Activated CD8-positive, alpha-beta T cell treated with anti-CD3 and anti-CD28 coated beads, Interleukin-2, amount 10 ng/mL, durations not matched to agents 7 days and 5 days (primary cell): Measurements from ENCODE around the gene LAG3. TPM values are rescaled to one million over a fixed set of nuclear protein-coding genes. Genes with fewer than 3 reads are reported as not detected.

Source experiments
- ATAC-seq: fragments of 150-1000 bp; cut with Tn5 transposase; one replicate; pipeline ENCODE4 v1.10.0; 2021; ENCODE audit warnings: moderate library complexity
- CTCF ChIA-PET: fragments of 350-600 bp; sonication (Branson Sonifier 250); formaldehyde crosslinking; loops from one replicate; lab custom pipeline; 2021; ENCODE audit warnings: antibody characterized with exemption; lab: Charles Lee
- POLR2A ChIA-PET: fragments of 350-600 bp; sonication (Branson Sonifier 250); formaldehyde crosslinking; loops from one replicate; lab custom pipeline; 2021; ENCODE audit warnings: antibody characterized with exemption; lab: Charles Lee
- DNase-seq: peaks from one replicate; pipeline ENCODE4 v3.0.0-alpha.2; 2020
- H3K27ac Mint-ChIP-seq: one replicate; pipeline ENCODE4 v1.8.0; 2021; ENCODE audit warnings: mild to moderate bottlenecking, mixed read lengths
- H3K27me3 Mint-ChIP-seq: one replicate; pipeline ENCODE4 v1.8.0; 2021; ENCODE audit warnings: low read depth, mixed read lengths
- H3K36me3 Mint-ChIP-seq: one replicate; pipeline ENCODE4 v1.8.0; 2021; ENCODE audit warnings: low read depth, mixed read lengths
- H3K4me1 Mint-ChIP-seq: one replicate; pipeline ENCODE4 v1.8.0; 2021; ENCODE audit warnings: low read depth, mixed read lengths
- H3K4me3 Mint-ChIP-seq: one replicate; pipeline ENCODE4 v1.8.0; 2021; ENCODE audit warnings: mild to moderate bottlenecking, mixed read lengths
- H3K9me3 Mint-ChIP-seq: one replicate; pipeline ENCODE4 v1.8.0; 2022; ENCODE audit warnings: mixed read lengths; ENCODE audit not compliant: insufficient read depth
- total RNA-seq, 2 experiments: library from RNA; stranded (reverse); gene quantifications; one replicate each; pipeline ENCODE4 v1.2.3, GENCODE V29; 2021

Gene LAG3
- total RNA-seq, 2 experiments from 2014 or later = 43.0 to 45.2 TPM

DNA sequence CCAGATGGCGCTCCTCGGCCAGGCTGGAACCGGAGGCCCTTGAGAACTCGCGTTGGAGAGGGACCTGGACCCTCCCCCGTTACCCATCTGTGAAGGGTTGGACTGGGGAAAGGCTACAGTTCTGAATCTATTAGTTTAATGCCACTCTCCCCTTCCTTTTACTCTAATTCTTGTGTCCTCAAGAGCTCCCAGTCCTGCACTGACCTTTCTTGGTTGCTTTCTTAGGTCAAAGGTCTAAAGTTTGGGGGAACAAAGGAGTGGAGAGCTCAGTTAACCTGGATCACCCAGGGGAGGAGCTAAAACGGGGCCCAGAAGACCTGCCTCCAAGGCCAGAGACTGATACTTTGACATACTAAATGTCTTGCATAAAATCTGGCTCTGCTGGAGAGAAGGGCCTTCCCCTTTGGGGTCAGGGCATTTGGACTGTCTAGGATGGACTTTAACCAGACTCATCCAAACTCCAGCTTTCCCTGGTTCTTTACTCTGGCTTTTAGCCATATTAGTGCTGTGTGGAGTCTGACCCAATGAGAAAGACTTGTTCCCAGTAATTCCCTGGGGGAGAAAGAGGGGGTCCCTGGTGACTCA, 18.5 kb upstream of the LAG3 start:
- Mint-ChIP-seq H3K27me3 (peaks cover 4% of the 10 kb centered on the region), H3K4me3 (peak overlapping the region; percentile 91), H3K9me3 (no peaks in the 10 kb centered on the region), H3K4me1 (peaks cover 35% of the 10 kb centered on the region), H3K27ac (peak overlapping the region; percentile 99), H3K36me3 (peaks cover 23% of the 10 kb centered on the region)
- POLR2A ChIA-PET = interaction anchor here (0.9 to 3.7 kb wide), 15 partner anchors 13 to 190 kb away, joined by 3 to 66 read pairs (median 9); partner anchors contain the start of genes C12orf57, CDCA3, COPS7A and GPR162
- CTCF ChIA-PET = interaction anchor here (0.7 to 13.5 kb wide), 38 partner anchors 9 to 264 kb away, joined by 3 to 378 read pairs (median 6); partner anchors contain the start of genes CD4, CDCA3, COPS7A and GPR162
- DNase-seq (no peak), ATAC-seq (no peak)

DNA sequence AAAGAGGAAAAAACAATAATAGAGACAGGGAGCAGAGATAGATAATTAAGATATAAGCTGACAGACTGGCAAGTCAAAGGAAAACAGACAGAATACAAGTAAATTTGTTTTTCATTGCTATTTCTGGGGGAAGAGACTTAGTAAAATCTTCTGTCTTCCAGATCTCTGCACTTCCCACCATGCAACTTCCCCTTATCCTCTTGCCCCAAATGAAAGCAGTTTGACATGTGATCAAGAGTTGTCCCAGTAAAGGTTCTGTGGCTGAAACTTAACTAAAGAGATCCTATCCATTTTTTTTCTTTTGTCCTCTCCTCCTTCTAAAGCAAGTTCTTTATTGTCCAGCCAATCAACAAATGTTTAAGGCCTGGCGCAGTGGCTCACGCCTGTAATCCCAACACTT, 17.9 kb upstream of the LAG3 start:
- peaks cover 23% of the 10 kb centered on the region for H3K36me3 Mint-ChIP-seq
- ChIA-PET POLR2A (interaction anchor here (1.0 to 3.7 kb wide), 8 partner anchors 12 to 146 kb away, joined by 3 to 66 read pairs (median 9); partner anchors contain the start of genes CDCA3, GPR162, LAG3 and PTMS), CTCF (interaction anchor here (0.7 to 13.5 kb wide), 34 partner anchors 9 to 184 kb away, joined by 3 to 378 read pairs (median 6); partner anchors contain the start of genes CD4, CDCA3, COPS7A and GPR162)
- no peak overlapping the region for H3K27ac Mint-ChIP-seq
- no peak for ATAC-seq
- no peak for DNase-seq
- H3K9me3 Mint-ChIP-seq = no peaks in the 10 kb centered on the region
- peaks cover 4% of the 10 kb centered on the region for H3K27me3 Mint-ChIP-seq
- H3K4me3 Mint-ChIP-seq = no peak overlapping the region
- H3K4me1 Mint-ChIP-seq = peaks cover 38% of the 10 kb centered on the region

DNA sequence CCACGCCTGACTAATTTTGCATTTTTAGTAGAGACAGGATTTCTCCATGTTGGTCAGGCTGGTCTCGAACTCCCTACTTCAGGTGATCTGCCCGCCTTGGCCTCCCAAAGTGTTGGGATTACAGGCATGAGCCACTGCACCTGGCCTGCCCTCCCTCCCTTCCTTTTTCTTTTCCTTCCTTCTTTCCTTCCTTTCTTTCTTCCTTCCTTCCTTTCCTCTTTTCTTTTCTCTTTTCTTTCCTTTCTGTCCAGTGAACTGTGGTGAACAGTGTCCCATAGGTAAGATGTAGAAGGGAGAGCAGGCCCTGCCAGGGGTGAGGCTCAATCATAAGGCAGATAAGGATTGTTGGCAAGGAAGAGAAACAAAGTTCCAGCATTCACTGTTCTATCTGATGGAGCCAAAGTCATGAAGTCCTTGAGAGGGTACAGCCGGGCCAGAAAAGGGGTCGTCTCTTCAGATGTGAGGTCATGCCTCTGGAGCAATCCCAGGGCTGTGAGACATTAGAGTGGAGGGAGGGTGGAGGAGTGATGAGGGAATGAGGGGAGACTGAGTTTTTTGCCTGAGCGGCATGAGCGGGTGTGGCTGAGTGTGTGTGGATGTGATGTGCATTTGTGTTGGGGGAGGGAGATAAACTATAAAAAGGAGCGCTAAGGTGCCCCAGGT, 15.2 kb upstream of the LAG3 start:
- H3K9me3 Mint-ChIP-seq = no peaks in the 10 kb centered on the region
- no peak for ATAC-seq
- no peak overlapping the region for H3K27ac Mint-ChIP-seq
- H3K4me1 Mint-ChIP-seq = peaks cover 23% of the 10 kb centered on the region
- POLR2A ChIA-PET = interaction anchor here (0.6 kb wide), 1 partner anchor 8 kb away, joined by 3 read pairs; no protein-coding TSS in a partner anchor
- no peak overlapping the region for H3K4me3 Mint-ChIP-seq
- peaks cover 14% of the 10 kb centered on the region for H3K27me3 Mint-ChIP-seq
- DNase-seq = no peak
- no peaks in the 10 kb centered on the region for H3K36me3 Mint-ChIP-seq
- CTCF ChIA-PET = interaction anchor here (3.6 to 13.5 kb wide), 2 partner anchors 18 to 69 kb away, joined by 15 to 378 read pairs; partner anchors contain the start of genes LAG3 and PTMS

DNA sequence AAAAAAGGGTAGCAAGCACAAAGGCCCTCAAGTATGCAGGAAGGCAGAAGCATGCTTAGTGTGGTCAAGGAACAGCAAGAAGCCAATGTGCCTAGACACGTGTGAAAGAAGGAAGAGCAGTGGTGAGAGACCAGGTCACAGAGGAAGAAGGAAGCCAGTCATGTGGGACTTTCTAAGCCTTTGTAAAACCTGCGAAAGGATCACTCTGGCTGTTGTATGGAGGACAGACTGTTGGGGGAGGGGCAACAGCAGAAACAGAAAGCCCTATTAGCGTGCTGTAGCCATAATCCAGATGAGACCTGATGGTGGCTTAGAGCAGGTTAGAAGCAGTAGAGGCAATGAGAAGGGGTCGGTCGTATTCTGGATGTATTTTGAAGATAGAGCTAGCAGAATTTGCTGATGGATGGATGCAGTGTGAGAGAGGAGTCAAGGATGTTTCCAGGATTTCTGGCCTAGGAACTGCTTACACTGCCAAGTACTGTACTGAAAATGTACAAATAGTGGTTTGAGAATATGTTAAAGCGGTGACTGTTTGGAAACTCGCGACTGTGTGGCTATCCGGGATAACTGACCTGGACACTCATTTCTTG, 13.7 kb upstream of the LAG3 start:
- POLR2A ChIA-PET = interaction anchor here (0.9 to 1.0 kb wide), 2 partner anchors 49 to 220 kb away, joined by 3 read pairs; no protein-coding TSS in a partner anchor
- ATAC-seq = no peak
- H3K9me3 Mint-ChIP-seq = no peaks in the 10 kb centered on the region
- no peak overlapping the region for H3K4me3 Mint-ChIP-seq
- H3K4me1 Mint-ChIP-seq = peaks cover 19% of the 10 kb centered on the region
- no peak for DNase-seq
- CTCF ChIA-PET = interaction anchor here (0.9 to 13.5 kb wide), 3 partner anchors 16 to 67 kb away, joined by 3 to 378 read pairs (median 15); partner anchors contain the start of genes LAG3 and PTMS
- H3K27me3 Mint-ChIP-seq = peaks cover 22% of the 10 kb centered on the region
- H3K27ac Mint-ChIP-seq = no peak overlapping the region
- no peaks in the 10 kb centered on the region for H3K36me3 Mint-ChIP-seq

DNA sequence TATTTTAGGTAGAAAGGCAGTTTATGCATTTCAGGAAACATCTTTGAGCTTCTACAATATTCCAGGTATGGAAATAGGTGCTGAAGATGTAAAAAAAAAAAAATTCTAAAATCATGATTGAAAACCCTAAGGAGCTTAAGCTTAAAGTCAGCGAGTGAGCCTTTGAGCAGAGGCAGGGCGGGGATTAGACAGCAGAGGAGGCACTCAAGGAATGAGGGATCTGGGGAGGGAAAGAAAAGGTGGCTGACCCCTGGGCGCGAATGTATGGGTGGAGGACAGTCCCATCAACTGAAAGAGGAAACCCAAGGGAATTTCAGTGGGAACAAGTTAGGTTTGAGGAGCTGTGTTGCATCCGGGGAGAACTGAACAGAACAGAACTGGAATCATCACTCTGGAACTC, 12.6 kb upstream of the LAG3 start:
- H3K27ac Mint-ChIP-seq = no peak overlapping the region

DNA sequence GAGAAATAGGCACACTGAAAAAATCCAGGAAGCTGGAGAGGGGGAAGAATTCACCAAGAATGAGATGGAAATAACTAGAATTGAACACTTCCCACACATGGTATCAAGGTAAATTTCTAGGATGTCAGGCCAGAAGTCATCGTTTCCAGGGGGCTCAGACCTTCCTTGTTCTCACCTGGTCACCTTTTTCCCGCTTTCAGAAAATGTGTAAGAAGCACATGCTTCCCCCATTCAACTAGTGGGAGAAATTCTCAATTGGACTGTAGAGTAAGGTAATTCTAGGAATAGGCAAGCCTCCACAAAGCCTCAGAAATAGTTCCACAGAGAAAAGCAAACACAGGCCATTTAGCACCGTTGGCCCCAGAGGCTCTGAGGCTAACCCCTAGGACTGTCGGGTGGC, 8.9 kb upstream of the LAG3 start:
- H3K4me1 Mint-ChIP-seq = peaks cover 44% of the 10 kb centered on the region
- ATAC-seq (no peak), DNase-seq (no peak)
- no peaks in the 10 kb centered on the region for H3K9me3 Mint-ChIP-seq
- ChIA-PET POLR2A (interaction anchor here (1.0 to 1.4 kb wide), 3 partner anchors 11 to 39 kb away, joined by 3 read pairs; partner anchors contain the start of genes COPS7A and MLF2), CTCF (interaction anchor here (2.5 to 13.5 kb wide), 2 partner anchors 10 to 12 kb away, joined by 21 to 378 read pairs; partner anchors contain the start of genes LAG3, MLF2 and PTMS)
- H3K27ac Mint-ChIP-seq = no peak overlapping the region
- H3K4me3 Mint-ChIP-seq = no peak overlapping the region
- H3K27me3 Mint-ChIP-seq = peaks cover 41% of the 10 kb centered on the region
- no peaks in the 10 kb centered on the region for H3K36me3 Mint-ChIP-seq

More for the DNA sequence above, 12.6 kb upstream of the LAG3 start:
- Mint-ChIP-seq H3K4me3 (no peak overlapping the region), H3K27me3 (peaks cover 30% of the 10 kb centered on the region), H3K4me1 (peaks cover 23% of the 10 kb centered on the region), H3K36me3 (no peaks in the 10 kb centered on the region), H3K9me3 (no peaks in the 10 kb centered on the region)
- DNase-seq (no peak), ATAC-seq (no peak)
- CTCF ChIA-PET = interaction anchor here (0.6 to 13.5 kb wide), 4 partner anchors 15 to 203 kb away, joined by 3 to 378 read pairs (median 10); partner anchors contain the start of genes LAG3 and PTMS
- POLR2A ChIA-PET = interaction anchor here (0.6 to 1.0 kb wide), 3 partner anchors 15 to 108 kb away, joined by 3 read pairs; partner anchors contain the start of gene TPI1

DNA sequence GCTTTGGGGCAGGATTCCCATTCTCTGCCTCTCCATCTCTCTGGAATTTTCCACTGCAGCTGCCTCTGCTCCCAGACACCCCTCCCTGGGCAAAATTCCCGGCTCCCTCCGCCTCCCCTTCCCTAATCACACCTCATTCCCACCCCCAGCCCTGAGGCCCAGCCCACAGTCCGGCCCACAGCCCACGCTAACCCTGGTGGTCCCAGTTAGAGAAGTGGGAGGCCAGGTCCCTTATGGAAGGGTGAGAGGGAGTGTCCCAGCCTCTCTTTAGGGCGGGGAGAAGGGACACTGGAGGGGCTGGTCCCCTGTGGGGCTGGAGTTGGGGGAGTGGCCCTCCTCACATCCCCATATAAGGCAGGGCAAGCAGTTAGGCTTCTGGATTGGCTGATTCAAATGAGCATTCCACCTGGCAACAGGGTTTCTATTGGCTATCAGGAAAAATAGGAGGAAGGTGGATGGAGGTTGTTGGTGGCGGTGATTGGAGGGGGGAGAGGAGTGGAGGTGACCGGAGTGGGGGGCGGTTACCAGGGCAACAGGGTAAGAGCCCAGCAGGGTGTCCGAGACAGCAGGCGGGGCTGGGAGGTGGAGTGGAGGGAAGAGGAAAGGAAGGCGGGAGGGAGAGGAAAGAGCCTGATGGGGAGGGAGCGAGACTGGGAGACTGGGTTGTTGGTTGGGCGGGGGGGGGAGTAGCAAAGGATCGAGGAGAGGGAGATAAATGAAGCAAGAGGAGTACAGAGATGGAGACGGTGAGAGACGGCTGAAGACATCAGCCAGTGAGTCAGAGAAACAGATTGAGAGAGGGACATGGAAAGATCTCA, 8.1 kb upstream of the LAG3 start:
- peak overlapping the region; percentile 23 for H3K27ac Mint-ChIP-seq
- no peaks in the 10 kb centered on the region for H3K36me3 Mint-ChIP-seq
- POLR2A ChIA-PET = interaction anchor here (1.0 to 4.4 kb wide), 4 partner anchors 10 to 40 kb away, joined by 3 to 35 read pairs (median 8); partner anchors contain the start of genes COPS7A and MLF2
- ATAC-seq (peak; percentile 67), DNase-seq (peak; percentile 75)
- H3K9me3 Mint-ChIP-seq = no peaks in the 10 kb centered on the region
- H3K27me3 Mint-ChIP-seq = peaks cover 43% of the 10 kb centered on the region
- H3K4me3 Mint-ChIP-seq = peak overlapping the region; percentile 19
- peaks cover 43% of the 10 kb centered on the region for H3K4me1 Mint-ChIP-seq
- CTCF ChIA-PET = interaction anchor here (2.5 to 20.8 kb wide), 4 partner anchors 7 to 17 kb away, joined by 21 to 378 read pairs (median 269); partner anchors contain the start of genes LAG3, MLF2 and PTMS

- no peaks in the 10 kb centered on the region for H3K9me3 Mint-ChIP-seq
- DNase-seq = no peak
- no peaks in the 10 kb centered on the region for H3K36me3 Mint-ChIP-seq
- H3K4me1 Mint-ChIP-seq = peaks cover 52% of the 10 kb centered on the region
- no peak for ATAC-seq
- H3K27me3 Mint-ChIP-seq = peaks cover 39% of the 10 kb centered on the region
- peak overlapping the region; percentile 76 for H3K4me3 Mint-ChIP-seq
- CTCF ChIA-PET = interaction anchor here (2.0 to 20.8 kb wide), 3 partner anchors 8 to 41 kb away, joined by 11 to 378 read pairs (median 160); partner anchors contain the start of genes COPS7A and MLF2
- peak overlapping the region; percentile 12 for H3K27ac Mint-ChIP-seq
- POLR2A ChIA-PET = interaction anchor here (0.6 to 4.4 kb wide), 6 partner anchors 8 to 198 kb away, joined by 3 to 35 read pairs (median 3); partner anchors contain the start of genes C12orf57, MLF2 and P3H3
Measured at GRCh38 chr12:6765048-6765633, 7.2 kb upstream of the LAG3 start.

DNA sequence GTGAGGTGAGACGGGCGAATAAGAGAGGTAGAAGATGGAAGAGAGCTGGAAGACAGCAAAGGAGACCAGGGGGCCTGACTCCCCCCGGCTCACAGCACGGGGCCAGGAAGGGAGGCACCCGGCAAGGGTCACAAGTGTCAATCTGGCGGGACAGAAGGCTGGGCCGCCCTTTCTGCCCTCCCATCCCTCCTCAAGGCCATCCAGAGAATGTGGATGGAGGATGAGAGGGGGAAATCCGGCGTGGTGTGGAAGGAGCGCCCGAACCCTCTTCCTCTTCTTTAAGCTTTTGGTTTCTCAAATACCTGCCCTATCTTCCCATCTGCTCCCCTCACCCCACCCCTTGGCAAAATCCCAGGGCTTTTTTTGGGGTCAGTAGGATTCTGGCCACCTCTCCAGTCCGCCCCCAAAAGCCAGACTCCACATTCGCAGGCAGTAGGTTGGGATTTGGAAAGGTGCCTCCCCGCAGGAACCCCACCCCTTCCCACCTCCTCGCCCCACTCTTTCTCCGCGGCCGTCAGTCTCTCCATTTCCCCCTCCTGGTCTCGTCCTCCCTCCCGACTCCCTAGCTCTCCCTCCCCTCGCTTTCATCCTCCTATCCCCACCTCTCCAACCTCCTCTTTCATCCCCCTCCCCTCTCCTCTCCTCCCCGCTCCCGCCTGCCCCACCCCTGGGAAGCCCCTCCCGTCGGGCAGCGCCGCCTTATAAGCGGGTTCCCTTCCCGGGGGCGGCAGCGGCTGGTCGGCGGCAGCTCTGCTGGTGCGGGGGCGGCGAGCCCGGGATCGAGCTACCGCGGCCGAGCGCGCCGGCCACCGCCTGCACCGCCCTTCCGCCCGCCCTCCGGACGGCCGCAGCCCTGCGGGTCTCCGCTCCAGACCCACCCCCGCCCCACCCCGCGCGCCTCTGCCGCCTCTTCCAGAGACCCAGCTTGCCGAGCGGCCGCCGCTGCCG, 6.4 kb upstream of the LAG3 start, which contains the start of gene PTMS:
PTMS (plus strand) TSS at position 730 of the 948 bp plus-strand sequence. CDS start 343 bp downstream, outside the sequence.
- Mint-ChIP-seq H3K4me1 (peaks cover 57% of the 10 kb centered on the region), H3K27me3 (peaks cover 36% of the 10 kb centered on the region), H3K9me3 (no peaks in the 10 kb centered on the region), H3K27ac (peak within 1 kb of the TSS; percentile 74), H3K36me3 (peaks cover 3% of the 10 kb centered on the region), H3K4me3 (peak within 1 kb of the TSS; percentile 86)
- ChIA-PET CTCF (interaction anchor here (0.5 to 20.8 kb wide), 24 partner anchors 8 to 178 kb away, joined by 3 to 378 read pairs (median 4); partner anchors contain the start of genes C12orf57, CD4, CDCA3 and COPS7A), POLR2A (interaction anchor here (0.6 to 4.4 kb wide), 11 partner anchors 9 to 199 kb away, joined by 3 to 35 read pairs (median 3); partner anchors contain the start of genes C12orf57, CD4, MLF2 and P3H3)
- DNase-seq (peak; percentile 47), ATAC-seq (peak; percentile 32)
